ENCODE results near the gene CREB3L2.

CREB3L2 gene

DNA sequence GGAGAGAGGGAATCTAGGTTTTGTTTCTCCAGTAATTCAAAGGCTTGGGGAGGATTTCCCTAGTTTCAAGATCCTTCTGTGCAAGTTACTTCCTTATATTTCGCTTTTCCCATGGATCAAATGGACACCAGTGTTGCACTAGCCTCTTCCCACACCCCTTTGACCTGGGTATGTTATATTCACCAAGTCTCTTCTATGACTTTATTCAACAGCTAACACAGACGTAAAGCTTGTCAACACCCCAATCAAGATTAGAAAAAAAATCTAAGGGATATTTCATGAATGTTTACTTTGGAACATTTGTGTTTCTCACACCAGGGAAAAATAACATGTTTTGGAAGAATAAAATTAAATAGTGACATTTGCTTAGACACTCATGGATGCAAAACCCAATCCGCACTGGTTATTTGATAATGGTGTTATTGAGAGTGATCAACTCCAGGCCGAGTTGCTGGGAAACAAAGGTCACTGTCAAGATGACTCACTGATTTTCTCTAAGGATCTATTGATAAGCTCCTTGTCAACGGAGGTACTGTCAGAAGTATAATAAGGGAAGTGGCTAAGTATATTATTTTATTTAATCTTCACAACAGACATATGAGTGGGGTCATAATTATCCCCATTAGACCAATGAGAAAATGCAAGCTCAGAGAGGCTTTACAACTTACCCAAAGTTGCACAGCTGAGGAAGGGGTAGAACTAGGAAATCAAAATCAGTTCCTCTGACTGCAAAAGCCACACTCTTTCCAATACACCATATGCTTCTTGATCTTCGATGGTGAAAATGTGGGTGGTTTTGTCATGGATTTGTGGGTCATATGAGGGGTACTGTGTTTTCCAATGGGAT lies 52.2 kb downstream of the CREB3L2 start:
- DNase-seq, result no peak

GRCh38 chr7:137948845-137949330 lies 53.0 kb downstream of the CREB3L2 start:
- DNase-seq, result no peak

DNA sequence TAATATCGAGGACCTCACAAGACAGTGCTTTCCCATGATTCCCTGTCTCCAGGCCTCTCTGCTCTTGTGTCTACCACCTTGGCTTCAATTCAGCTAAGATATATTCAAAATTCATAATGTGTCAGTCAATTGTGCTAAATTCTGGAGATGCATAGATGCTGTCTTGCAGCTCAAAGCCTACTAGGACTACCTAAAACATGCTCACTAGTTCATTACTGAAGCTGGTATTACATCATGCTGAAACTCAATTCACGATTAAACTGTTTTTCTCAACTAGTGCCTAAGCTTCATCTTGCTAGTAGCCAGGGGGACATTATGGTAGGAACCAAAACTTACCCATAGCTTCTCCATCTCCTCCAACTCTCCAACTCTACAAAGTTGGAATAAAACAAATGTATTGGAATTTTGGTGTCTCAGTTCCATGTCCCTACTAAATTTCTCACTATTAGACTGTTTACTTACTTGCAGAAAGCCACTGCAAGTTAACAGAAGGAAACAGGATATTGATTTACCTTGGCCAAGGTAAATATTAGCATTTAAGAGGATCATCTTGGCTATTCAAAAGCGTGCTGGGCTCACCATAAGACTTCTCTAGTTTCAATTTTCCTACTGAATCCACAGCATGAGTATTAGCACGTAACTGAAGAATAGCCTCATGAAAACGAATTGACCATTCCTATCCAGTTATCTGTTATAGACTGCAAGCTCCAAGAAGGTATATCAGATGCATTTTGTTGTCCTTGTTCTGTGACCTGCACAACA lies 53.6 kb downstream of the CREB3L2 start:
- DNase-seq, result no peak

DNA sequence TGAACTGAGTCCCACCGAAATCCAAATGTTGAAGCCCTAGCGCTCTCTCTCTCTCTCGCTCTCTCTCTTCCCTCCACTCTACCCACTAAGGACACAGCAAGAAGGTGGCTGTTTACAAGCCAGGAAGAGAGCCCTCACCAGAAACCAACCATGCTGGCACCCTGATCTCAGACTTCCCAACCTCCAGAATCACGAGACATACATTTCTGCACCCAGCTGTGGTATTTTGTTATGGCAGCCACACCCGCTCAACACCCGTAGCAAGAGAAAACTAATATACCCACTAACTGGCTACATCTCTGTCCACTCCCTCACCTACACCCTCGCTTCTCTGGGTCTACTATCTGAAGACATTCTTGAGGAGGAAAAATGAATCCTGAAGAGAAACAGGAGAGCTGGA lies 54.8 kb downstream of the CREB3L2 start:
- no peak for DNase-seq

DNA sequence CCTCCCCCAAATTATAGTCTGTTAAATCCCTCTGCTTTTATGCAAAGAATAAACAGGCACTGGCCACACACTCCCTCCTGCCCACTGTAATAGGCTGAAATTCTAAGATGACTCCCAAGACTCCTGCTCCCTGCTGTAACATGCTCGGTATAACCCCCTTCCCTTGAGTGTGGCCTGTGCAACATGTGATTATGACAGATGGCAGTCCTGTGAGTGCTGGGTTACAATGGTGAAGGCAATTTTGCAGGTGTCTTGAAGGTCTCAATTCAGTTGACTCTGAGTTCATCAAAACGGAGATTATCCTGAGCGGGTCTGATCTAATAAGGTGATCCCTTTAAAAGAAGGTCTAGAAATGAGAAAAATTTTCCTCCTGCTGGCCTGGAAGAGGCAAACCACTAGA lies 55.9 kb downstream of the CREB3L2 start:
- peak; percentile 93 for DNase-seq

DNA sequence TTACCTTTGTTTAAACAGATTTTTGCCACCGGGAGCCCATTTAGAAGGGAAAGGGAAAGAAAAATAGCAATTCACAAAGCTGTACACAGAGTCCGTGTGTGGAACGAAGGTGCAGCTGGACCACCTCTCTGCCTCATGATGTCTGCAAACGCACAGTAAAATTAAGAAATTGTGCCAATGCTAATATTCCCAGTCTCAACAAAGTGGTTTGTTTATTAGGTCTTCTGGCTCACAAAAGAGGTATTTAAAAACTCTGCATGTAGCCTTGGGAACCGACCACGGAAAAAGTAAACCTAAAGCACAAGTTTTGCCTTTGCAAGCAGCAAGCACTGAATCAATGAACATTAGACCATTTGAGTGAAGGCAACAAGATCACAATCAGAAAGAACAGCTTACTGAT lies 57.7 kb downstream of the CREB3L2 start:
- no peak for DNase-seq

- DNase-seq, result no peak
Measured at GRCh38 chr7:137943132-137943551, 58.7 kb downstream of the CREB3L2 start.

GRCh38 chr7:137942484-137943115 lies 59.3 kb downstream of the CREB3L2 start:
- DNase-seq, result no peak

- no peak for DNase-seq
Measured at GRCh38 chr7:137940656-137941518, 61.0 kb downstream of the CREB3L2 start.

DNA sequence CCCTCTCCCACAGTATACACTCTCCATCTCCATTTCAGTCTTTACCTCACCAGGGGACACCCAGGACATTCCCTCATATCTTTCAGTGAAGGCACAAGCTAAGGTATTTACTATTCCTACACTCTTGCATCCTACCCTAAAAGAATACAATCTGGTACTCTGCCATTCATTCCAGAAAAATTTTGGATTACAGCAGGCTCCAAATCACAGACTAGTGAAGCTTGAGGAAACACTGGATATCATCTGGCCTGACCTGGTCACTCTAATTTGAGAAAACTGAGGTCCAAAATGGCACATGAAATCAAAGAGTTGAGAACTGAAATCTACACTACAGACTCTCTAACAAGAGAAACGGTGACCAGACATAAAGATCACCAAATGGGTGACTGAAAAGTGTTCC lies 61.7 kb downstream of the CREB3L2 start:
- DNase-seq, result no peak

DNA sequence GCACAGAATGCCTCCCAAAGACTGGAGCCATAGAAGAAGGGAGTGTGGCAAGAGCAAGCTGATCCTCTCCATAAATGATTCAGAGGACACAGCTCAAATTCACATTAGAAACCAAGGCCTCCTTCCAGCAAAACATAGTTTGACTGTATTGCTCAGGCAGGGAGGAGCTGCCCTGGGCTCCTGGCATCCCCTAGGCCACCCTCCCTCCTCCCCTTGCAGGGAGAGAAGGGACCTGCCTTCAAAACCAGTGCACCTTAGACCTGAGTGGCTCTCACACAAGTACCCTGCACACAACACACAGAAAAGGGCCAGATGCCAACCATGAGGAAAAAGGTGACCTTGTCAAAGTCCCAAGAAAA lies 64.7 kb downstream of the CREB3L2 start:
- DNase-seq, result peak; percentile 25

DNA sequence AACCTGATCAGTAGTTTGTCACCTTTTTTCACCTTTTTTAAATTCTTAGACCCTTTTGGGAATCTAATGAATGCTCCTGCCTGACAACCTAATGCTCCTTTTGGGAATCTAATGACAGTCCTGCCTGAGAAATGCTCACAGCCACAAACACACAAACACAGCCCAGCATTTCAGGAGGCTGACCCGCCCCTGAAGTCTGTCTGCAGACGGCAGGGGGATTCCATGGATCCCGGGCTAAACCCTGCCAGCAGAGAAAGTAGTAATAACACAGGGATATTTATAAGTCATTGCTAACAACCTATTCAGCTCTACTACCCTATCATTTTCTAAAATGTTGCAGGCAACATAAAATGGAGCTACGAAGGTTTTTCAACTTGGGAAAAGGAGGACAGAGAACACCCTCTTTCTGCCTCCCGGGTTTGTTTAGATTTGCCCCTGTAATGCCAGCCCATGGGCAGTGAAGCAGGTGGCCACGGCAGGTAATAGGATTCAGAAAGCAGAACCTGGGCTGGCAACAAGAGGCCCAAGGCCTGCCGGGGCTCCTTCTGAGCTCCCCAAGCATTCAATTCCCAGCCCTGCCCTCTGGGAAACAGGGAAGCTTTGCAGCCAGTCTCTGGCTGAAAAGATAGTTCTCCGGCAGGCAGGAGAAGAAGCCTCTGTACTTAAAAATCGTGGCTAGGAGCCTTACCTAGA lies 65.2 kb downstream of the CREB3L2 start:
- no peak for DNase-seq

DNA sequence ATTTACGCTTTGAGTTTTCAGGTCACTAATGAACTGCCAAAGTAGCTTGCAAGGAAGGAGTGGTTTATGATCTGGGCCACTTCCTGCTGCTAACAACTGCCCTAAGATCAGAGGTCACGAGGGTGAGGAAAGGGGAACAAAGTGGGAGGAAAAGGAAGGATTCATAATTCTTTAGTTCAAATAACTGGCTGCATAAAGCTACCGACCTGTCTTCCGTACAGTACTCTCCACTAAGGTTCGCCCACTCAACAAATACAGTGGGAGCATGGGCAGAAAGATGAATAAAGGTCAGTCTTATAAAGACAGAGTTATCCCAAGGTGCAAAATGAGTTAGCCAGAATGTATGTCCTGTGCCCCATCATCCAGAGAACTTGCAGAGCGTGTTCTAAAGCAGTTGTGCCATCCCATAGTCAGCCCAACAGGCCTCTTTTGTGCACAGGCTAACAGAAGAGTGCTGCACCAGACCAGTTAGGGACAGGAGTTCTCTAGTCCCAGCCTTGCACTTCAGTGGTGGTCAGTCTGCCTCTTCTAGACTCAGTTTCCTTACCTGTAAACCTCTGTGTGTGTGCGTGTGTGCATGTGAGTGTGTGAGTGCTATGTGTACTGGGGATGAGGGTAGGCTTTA lies 65.9 kb downstream of the CREB3L2 start:
- DNase-seq, result no peak

GRCh38 chr7:137934941-137935883 lies 66.7 kb downstream of the CREB3L2 start:
- DNase-seq, result no peak

DNA sequence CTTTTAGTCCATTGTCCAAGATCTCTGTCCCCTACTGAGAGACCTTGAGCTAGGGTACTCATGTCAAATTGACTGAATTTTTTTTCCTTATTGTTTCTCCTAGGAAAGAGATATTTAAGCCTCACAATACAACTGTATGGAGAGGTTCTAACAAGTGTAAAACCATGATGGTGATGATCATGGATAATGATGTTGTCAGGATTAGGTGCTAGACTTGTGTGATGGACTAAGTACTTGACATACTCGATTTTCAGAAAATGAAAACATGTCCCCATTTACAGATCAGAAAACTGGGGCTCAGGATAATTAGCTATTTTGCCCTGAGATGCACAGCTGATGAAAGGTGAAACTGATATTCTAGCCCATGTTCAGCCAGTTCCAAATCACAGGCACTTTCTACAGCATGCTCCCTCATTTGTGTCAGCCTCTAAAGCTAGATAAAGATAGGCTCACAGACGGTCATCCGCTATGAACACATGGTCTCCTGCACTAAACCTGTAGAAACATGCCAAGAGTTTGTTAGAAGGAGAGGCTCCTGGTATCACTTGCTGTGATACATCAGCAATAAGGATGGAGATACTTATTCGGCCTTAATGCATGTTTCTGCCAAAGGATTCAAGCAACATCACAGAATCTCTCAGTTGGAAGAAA lies 67.6 kb downstream of the CREB3L2 start:
- peak; percentile 54 for DNase-seq

DNA sequence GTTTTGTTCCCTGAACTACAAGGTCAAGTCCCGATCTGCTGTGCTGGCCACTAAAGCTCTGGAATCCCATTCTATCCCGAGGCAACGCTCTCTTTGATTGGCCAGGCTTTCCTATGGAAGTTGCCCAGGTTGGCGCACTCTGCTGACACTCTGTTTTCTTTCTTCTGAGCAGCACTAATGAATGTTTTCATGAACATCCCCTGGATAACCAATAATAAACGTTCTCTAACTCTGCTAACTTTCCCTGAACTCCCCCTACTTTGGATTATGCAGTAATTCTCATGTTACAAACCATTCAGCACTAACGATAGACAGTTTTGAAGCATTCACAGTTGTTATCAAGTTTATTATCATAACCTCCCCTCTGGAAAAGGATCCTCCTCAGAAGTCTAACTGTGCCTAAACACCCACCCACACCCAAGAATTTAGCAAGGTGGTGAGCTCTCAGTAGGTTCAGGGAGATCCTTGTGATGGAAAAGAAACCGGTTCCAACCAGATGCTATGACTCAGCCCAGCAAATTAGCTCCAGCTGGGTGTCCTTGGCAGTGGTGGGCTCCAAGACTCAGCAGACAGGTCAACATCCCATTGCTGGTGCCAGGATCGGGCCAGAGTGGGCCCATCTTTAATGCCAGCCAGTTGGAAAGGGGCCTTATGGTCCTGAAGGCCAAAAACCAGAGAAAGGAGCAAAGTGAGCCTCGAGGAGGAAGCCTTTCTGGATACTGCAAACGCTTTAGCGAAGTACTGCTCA lies 68.4 kb downstream of the CREB3L2 start:
- no peak for DNase-seq

DNA sequence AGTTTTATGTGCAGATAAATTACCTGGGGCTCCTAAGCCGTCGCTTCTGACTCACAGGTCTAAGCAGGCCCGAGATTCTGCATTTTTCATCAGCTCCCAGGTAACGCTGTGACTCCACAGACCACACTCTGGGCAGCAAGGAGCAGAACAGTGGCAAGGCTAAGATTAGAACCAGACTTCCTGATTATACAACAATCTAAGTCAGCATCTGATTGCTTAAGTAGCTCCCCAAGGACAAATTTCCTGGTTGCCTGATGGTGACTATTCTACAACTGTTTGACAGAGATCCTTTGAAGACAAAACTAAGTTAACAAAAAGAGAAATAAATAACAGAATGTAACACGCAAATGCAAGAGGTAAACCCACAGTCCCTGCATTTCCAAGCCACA lies 69.0 kb downstream of the CREB3L2 start:
- DNase-seq, result no peak

DNA sequence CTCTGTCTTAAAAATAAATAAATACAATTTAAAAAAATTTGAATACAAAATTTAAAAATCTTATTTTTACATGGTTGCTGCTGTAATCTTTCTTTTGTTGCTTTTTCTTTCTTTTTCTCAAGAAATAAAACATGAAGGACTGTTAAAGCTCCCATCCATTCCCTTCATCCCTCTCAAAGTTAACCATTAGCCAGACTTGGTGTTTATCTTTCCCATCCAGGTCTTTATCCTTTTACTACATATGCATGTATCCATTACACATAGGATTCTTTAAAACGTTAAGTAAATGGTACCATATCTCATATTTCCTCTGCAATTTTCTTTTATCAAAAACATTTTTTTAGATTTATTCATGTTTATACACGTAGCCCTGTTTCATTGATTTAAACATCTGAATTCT lies 70.1 kb downstream of the CREB3L2 start:
- DNase-seq, result no peak

DNA sequence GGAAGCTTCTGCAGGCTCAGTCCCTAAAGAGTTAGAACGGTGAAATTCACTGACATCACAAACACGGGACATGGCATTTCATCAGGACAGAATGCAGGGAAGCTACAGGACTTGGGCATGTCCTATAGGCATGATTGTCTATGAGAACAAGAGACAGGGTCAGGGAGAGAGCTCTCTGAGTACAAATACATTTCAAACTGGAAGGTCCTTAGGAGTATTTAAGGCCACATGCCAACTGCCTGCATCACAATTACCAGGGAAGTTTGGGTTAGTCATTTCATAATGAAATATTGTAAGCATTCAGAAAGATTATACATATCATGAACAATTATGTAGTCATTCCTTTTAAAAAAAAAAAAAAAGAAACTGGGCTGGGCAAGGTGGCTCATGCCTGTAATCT lies 71.3 kb downstream of the CREB3L2 start:
- no peak for DNase-seq

Measured in NCI-H2171 treated with DMSO at 0.1 percent for 48 hours (cell line).